Panc1 (cell line): ENCODE data around the gene SAPCD1.

Experiments
- POLR2AphosphoS5 ChIP-seq: IDR thresholded peaks from 2 replicates; pipeline ENCODE4 v1.6.1; 2012; ENCODE audit warnings: mild to moderate bottlenecking, low read depth, low read length, moderate library complexity
- SIN3A ChIP-seq: IDR thresholded peaks from 2 replicates; pipeline ENCODE4 v1.6.1; 2012; ENCODE audit warnings: low read depth, mild to moderate bottlenecking, low read length, moderate library complexity, borderline replicate concordance; ENCODE audit not compliant: insufficient read depth
- TCF7L2 ChIP-seq: IDR thresholded peaks from 2 replicates; pipeline ENCODE4 v1.6.1; 2011; ENCODE audit warnings: mild to moderate bottlenecking, low read depth, low read length, inconsistent platforms
- TF ChIP-seq, protein P1 (sequence below): fragments of 450-650 bp; IDR thresholded peaks from 2 replicates; pipeline ENCODE4 v1.5.1; 2017; ENCODE audit warnings: mild to moderate bottlenecking
- TF ChIP-seq, protein P2 (sequence below), 2 experiments: IDR thresholded peaks; 2 replicates each; pipeline ENCODE4 v1.6.1; 2011 to 2012; ENCODE audit warnings: low read depth in 2 of 2, control low read depth in 1 of 2, low read length in 1 of 2, mild to moderate bottlenecking in 1 of 2, moderate library complexity in 1 of 2; ENCODE audit not compliant: insufficient read depth in 1 of 2

DNA sequence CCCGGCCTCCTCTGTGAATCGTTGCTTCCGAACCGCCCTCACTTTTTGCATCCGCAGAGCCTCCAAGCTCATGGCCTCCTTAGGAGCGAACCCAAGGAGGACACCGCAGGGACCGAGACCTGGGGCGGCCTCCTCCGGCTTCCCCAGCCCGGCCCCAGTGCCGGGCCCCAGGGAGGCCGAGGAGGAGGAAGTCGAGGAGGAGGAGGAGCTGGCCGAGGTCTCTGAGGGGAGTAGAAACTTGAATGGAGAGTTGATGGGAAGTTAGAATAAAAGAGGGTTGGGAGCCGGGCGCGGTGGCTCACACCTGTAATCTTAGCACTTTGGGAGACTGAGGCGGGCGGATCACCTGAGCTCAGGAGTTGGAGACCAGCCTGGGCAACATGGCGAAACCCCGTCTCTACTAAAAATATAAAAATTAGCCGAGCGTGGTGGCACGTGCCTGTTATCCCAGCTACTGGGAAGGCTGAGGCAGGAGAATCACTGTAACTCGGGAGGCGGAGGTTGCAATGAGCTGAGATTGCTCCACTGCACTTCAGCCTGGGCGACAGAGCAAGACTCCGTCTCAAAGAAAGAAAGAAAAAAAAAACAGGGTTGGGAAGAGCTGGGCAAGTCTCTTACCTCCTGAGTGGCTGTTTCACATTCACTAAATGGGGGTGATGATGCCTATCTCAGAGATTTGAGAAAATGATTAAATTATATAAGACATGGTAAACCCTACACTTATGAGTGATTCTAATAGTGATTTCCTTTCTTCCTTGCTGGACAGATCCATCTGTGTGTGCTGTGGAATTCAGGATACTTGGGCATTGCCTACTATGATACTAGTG, 21.8 kb upstream of the SAPCD1 start:
- TF ChIP-seq, protein P1, sequence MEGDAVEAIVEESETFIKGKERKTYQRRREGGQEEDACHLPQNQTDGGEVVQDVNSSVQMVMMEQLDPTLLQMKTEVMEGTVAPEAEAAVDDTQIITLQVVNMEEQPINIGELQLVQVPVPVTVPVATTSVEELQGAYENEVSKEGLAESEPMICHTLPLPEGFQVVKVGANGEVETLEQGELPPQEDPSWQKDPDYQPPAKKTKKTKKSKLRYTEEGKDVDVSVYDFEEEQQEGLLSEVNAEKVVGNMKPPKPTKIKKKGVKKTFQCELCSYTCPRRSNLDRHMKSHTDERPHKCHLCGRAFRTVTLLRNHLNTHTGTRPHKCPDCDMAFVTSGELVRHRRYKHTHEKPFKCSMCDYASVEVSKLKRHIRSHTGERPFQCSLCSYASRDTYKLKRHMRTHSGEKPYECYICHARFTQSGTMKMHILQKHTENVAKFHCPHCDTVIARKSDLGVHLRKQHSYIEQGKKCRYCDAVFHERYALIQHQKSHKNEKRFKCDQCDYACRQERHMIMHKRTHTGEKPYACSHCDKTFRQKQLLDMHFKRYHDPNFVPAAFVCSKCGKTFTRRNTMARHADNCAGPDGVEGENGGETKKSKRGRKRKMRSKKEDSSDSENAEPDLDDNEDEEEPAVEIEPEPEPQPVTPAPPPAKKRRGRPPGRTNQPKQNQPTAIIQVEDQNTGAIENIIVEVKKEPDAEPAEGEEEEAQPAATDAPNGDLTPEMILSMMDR, result no peak
- TF ChIP-seq TCF7L2 (no peak), POLR2AphosphoS5 (0 out of 2 replicates have a peak, but pooled peaks have one; percentile 16), SIN3A (no peak)
- TF ChIP-seq, protein P2, sequence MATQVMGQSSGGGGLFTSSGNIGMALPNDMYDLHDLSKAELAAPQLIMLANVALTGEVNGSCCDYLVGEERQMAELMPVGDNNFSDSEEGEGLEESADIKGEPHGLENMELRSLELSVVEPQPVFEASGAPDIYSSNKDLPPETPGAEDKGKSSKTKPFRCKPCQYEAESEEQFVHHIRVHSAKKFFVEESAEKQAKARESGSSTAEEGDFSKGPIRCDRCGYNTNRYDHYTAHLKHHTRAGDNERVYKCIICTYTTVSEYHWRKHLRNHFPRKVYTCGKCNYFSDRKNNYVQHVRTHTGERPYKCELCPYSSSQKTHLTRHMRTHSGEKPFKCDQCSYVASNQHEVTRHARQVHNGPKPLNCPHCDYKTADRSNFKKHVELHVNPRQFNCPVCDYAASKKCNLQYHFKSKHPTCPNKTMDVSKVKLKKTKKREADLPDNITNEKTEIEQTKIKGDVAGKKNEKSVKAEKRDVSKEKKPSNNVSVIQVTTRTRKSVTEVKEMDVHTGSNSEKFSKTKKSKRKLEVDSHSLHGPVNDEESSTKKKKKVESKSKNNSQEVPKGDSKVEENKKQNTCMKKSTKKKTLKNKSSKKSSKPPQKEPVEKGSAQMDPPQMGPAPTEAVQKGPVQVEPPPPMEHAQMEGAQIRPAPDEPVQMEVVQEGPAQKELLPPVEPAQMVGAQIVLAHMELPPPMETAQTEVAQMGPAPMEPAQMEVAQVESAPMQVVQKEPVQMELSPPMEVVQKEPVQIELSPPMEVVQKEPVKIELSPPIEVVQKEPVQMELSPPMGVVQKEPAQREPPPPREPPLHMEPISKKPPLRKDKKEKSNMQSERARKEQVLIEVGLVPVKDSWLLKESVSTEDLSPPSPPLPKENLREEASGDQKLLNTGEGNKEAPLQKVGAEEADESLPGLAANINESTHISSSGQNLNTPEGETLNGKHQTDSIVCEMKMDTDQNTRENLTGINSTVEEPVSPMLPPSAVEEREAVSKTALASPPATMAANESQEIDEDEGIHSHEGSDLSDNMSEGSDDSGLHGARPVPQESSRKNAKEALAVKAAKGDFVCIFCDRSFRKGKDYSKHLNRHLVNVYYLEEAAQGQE (IDR thresholded peaks at IDR 0.05; ENCODE audit: insufficient read depth in 1 of 2, low read depth in 2 of 2, low read length in 1 of 2), result peak in 1 of 2 experiments; percentile 43; a peak in 1 of 4 replicates
